Urinary bladder (tissue), 4 donors: Measurements from ENCODE around the gene PLCB3. TPM values are rescaled to one million over a fixed set of nuclear protein-coding genes. Genes with fewer than 3 reads are reported as not detected.
"Not testable (repeated sequence)": the region's sequence is repeated elsewhere in the genome, so short reads cannot be mapped to it uniquely, and the experiment has no call there.

Source experiments
- DNase-seq: peaks from one replicate; pipeline ENCODE4 v3.0.0-alpha.2; 2015; ENCODE audit errors: extremely low spot score
- H3K27ac ChIP-seq: one replicate; pipeline ENCODE4 v1.5.1; 2013; ENCODE audit warnings: low read depth, mild to moderate bottlenecking, moderate library complexity
- H3K36me3 ChIP-seq: one replicate; pipeline ENCODE4 v1.6.1; 2013; ENCODE audit warnings: mild to moderate bottlenecking, moderate library complexity; ENCODE audit not compliant: insufficient read depth
- H3K4me1 ChIP-seq: one replicate; pipeline ENCODE4 v1.6.1; 2013; ENCODE audit warnings: mild to moderate bottlenecking, moderate library complexity; ENCODE audit not compliant: insufficient read depth
- H3K4me3 ChIP-seq: one replicate; pipeline ENCODE4 v1.5.1; 2013; ENCODE audit warnings: low read depth, low read length
- whole genome bisulfite sequencing: extraction: QIAGEN DNeasy Blood & Tissue Kit; methylation state at CpG from one replicate; pipeline ENCODE4 v1.1.7; 2013; 5-methylcytosine and 5-hydroxymethylcytosine counted together
- polyA plus RNA-seq: library from polyadenylated mRNA; stranded (reverse); fragments of 200-250 nt; gene quantifications from one replicate; pipeline ENCODE4 v1.2.3, GENCODE V29; 2013
- total RNA-seq: library from RNA; depleted of rRNA; stranded (reverse); fragments of >200 nt; gene quantifications from one replicate; pipeline ENCODE4 v1.2.3, GENCODE V29; 2014
- donor health status: healthy with polysubstance abuse.
- donor health status: healthy.

PLCB3 gene
- total and polyA plus RNA-seq, 2 donors = 14.8 to 18.2 TPM

DNA sequence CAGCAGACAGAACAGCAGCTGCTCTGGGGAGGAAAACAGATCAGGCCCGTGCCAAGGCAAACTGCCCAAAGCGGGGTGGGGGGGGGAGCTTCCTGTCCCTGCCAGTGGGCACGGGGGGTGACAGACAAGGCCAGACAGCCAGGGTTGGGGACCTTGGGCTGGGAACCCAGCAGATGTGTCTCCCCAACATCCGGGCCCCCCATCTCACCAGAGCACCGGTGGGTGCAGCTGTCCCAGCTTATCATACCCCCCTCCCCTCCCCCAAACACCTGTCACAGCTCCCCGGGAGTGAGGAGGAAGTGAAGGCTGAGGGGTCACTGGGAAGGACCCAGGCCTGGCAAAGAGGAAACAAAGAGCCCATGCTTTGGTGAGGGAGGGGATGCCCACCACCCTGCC, 5.9 kb upstream of the PLCB3 start:
- no peak for DNase-seq
- 11% methylated on average over 6 of the region's 6 CpGs for WGBS
- peak overlapping the region; percentile 62 for H3K27ac ChIP-seq
- H3K4me1 ChIP-seq = no peaks in the 10 kb centered on the region
- H3K4me3 ChIP-seq = peak overlapping the region; percentile 56
- H3K36me3 ChIP-seq = no peaks in the 10 kb centered on the region

DNA sequence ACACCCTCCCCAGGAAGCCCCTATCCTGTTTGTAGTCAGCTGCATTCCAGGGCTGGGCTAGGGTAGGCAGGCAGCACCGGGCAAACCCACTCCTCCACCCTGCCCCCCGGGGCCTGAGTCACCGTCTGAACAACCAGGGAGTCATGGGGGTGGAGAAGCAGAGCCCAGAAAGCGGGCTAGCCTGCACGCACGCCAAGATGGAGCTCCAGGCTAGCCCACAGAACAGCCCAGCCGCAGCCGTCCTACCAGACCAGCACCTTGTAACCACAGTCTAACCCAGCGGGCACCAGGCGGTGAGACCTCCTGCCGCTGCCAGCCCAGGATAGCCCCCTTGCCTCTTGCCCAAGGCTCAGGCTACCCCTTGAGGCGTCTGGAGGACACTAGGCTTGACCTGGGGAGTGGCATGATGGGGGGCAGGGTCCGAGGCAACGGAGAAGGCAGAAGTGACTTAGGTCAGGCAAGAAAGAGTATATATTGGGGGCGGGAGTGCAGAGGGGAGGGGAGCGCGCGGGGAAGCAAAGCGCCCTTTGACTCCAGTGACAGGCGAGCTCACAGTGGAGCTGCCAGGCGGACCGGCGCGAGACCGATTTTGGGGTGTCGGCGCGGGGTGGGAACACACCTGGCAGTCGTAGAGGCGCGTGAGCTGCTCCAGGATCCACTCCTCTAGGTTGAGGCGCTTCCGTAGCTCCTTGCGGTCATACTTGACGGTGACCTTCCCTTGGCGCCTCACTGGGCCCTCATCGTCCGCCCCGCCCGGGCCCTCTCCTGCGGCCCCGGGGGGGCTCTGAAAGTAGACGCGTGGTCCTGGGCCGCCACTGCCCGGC, 5.3 kb upstream of the PLCB3 start:
- Histone ChIP-seq H3K4me1 (no peaks in the 10 kb centered on the region), H3K4me3 (peak overlapping the region; percentile 56), H3K36me3 (no peaks in the 10 kb centered on the region), H3K27ac (peak overlapping the region; percentile 62)
- under 1% methylated on average over 46 of the region's 46 CpGs for WGBS
- no peak for DNase-seq

DNA sequence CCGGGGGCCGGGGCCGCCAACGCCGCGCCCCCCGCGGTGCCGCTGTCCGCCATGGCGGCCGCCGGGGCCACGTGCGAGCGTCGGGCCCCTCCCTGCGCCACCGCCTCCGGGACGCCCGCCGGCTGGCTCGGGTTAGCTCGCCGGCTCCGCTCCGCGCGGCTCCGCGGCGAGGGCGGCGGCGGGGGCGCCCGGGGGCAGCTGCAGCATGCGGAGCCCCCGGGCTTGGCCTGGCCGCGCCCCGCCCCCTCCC, 4.8 kb upstream of the PLCB3 start:
- peak overlapping the region; percentile 56 for H3K4me3 ChIP-seq
- DNase-seq, H3K36me3 ChIP-seq, H3K4me1 ChIP-seq, H3K27ac ChIP-seq: not testable (repeated sequence)
- under 1% methylated on average over 43 of the region's 43 CpGs for WGBS

DNA sequence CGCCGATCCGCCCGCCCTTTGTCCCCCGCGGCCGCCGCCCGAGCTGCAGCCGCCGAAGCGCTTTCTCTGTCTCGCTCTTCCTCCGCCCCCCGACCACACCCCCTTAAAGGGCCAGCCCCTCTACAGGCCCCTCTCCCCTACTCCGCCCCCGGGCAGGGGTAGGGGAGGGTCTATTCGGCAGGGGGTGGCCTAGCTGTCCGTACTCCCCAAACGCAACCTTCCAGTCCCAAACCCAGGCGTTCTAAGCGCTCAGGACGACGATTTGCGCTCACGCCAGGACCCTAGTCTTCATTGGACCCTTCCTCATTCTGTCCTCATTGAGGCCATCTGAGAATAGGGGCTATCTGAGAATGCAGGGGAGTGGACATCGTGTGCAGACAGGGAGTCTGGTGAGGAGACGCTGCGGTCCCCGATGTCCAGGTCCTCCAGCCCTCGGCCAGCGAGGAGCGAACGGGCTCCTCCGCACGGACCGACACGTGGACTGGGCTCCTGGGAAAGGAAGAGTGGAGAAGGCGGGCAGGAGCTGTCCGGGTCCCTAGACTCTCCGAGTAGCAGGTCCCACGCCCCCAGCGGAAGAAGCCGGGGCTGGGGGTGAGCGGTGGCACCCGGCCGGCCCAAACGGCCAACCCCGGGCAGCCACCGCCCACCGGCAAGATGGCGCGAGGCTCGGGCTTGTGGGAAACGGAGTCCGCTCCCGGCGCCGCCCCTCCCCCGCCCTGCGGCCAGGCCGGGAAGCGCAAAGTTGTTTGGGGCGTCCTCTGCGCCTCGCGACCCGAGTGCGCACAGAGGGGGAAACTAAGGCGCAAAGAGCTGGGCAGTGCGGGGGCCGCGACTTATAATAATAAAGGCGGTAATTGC, 4.2 kb upstream of the PLCB3 start, which contains the start of gene PPP1R14B:
TSS of gene PPP1R14B (minus strand) at position 73 of the 858 bp plus-strand sequence. CDS start 270 bp downstream, outside the sequence.
- Histone ChIP-seq H3K27ac (peak within 1 kb of the TSS; percentile 83), H3K4me3 (peak within 1 kb of the TSS; percentile 56), H3K36me3 (no peaks in the 10 kb centered on the region), H3K4me1 (no peaks in the 10 kb centered on the region)
- WGBS = under 1% methylated on average over 74 of the region's 74 CpGs
- no peak for DNase-seq

DNA sequence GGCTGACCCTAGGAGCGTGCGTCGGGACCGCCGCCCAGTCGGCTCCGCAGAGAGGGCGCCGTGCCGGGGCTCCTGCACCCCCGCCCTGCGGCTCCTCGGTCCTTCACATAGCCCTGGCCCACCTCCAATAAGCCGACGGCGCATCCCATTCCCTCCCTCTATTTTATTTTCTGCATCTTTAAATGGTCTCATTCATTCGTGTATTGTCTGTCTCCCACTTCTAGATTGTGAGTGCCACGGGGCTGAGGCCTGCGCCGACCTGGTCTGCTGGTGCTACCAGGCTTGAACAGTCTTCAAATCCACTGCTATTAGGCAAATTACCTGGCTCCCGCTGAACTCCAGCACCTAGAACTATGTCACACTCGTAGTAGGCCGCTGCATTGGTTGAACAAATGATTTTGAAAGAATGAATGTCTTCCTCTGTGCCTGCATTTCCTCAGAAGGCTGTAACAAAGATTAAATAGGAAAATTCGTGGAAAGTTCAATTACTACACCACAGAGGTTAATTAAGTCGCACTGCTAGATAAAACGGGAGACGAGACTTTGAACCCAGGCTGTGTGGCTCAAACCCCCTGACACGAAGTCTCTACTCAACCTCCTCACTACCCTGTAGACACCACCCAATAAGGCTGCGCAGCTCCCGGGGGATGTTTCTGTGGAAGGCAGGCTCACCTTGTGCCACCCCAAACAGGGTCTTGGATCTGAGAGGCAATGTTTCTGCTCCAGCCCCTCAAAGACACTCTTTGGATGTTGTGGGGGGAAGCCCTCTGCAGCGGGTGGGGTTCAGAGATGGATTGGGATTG, 3.4 kb upstream of the PLCB3 start:
- Histone ChIP-seq H3K4me1 (no peaks in the 10 kb centered on the region), H3K4me3 (peak overlapping the region; percentile 56), H3K36me3 (no peaks in the 10 kb centered on the region), H3K27ac (no peak overlapping the region)
- no peak for DNase-seq
- 41% methylated on average over 31 of the region's 31 CpGs for WGBS

DNA sequence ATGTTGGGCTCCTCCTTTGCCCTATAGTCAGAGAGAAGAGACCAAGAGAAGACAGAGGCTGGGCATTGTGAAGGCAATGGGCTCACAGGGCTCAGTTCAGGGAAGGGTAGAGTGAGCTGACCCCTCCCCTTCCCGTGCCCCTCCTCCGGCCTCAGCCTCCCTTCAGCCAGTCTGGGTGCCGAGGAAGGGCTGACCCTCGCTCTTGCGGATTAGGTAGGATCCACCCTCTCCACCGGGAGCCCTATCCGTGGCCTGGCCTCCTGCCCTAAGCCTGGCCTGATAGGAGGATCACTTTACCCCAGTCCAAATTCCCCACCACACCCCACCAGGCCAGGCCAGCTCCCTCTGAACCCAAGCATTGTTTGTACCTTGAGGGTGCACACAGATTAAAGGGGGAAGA, 2.8 kb upstream of the PLCB3 start:
- DNase-seq = no peak
- Histone ChIP-seq H3K36me3 (no peaks in the 10 kb centered on the region), H3K4me1 (no peaks in the 10 kb centered on the region), H3K4me3 (no peak overlapping the region), H3K27ac (no peak overlapping the region)
- 79% methylated on average over 7 of the region's 7 CpGs for WGBS

DNA sequence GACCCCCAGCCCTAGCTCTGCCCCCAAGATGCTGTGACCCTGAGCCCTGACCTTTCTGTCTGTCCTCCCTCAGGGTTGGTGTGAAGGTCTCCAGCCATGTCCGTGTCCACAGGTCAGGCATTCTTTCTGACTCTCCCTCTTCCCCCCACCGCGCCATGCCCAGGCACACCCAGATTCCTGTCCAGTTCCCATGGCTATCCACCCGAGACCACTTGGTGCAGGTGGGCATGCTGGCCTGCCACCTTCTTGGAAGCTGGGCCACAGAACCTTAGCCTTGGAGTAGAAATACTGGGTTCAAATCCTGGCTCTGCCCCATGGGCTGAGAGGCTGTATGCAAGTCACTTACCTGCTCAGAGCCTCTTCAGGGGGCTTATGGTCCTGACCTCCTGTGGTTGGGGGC, 2.3 kb upstream of the PLCB3 start:
- WGBS = 94% methylated on average over 4 of the region's 4 CpGs
- no peak for DNase-seq
- H3K4me1 ChIP-seq = no peaks in the 10 kb centered on the region

DNA sequence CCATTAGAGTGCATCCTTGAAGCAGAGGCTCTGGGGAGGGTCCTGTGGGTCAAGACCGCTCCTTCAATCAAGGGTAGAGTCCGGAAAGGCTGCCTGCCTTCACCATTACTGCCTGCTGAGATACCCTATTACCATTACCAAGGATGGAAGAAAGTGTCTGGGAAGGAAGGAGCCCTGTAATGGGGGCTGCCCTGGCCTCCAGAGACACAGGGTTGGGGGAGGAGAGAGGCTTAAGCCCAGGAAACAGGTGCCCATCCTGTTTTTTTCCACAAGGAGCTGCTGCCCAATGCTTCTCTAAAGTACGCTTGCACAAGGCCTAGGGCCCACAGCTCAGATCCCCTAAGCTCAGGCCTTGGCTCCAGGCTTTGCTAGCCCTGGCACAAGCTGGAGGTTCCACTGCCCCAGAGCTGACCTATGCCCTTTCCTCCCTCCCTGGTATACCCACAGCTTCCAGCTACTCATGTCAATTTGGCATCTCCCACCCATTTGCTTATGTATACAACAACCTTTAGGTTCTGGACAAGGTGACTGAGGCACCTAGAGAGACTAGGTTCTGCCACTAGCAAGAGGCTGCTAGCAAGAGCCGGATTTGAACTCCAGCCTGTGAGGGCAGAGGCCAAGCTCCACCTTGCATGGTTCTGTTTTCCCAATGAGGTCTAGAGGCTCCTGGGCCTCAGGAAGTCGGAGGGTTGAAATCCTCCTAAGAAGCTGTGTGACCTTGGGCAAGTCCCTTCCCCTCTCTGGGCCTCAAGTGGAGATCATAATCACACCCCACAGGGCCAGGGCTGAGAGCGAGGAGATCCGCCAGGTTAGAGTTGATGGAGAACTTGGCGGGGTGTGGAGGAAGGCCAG, 1.5 kb upstream of the PLCB3 start:
- whole genome bisulfite sequencing = 89% methylated on average over 8 of the region's 8 CpGs
- Histone ChIP-seq H3K4me3 (no peak overlapping the region), H3K4me1 (no peaks in the 10 kb centered on the region), H3K36me3 (no peaks in the 10 kb centered on the region), H3K27ac (no peak overlapping the region)
- no peak for DNase-seq

More for the DNA sequence above, 2.3 kb upstream of the PLCB3 start:
- no peak overlapping the region for H3K4me3 ChIP-seq
- H3K36me3 ChIP-seq = no peaks in the 10 kb centered on the region
- H3K27ac ChIP-seq = no peak overlapping the region

DNA sequence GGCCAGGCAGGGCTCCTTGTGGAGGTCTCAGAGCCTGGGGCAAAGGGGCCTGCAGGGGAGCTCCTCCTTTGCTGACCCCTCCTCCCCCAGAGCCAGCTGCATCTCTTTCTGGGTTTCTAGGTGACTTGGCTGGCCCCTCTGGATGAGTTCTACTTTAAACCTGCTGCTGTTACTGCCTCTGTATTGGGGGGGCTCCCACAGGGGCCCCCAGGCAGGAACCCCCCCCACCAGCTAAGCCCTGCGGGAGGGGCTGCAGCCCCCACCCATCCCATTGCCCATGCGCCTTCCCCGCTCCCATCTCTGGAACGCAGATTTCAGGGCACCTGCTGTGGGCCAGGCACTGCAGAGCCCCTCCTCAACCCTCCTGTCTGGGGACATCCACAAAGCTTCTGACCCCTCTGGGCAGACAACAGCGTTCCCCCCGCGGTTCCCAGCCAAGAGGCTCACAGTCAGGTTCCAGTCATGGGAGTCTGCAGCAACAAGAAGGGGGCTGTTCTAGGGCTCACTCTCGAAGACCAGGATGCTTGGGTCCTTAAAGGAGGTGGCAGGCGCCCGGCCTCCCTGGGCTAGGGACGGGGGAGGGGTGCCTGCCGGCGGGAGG, 815 bp upstream of the PLCB3 start:
- DNase-seq = no peak
- 19% methylated on average over 13 of the region's 13 CpGs for WGBS
- peak overlapping the region; percentile 80 for H3K4me3 ChIP-seq
- no peaks in the 10 kb centered on the region for H3K36me3 ChIP-seq
- H3K27ac ChIP-seq = no peak overlapping the region
- no peaks in the 10 kb centered on the region for H3K4me1 ChIP-seq

DNA sequence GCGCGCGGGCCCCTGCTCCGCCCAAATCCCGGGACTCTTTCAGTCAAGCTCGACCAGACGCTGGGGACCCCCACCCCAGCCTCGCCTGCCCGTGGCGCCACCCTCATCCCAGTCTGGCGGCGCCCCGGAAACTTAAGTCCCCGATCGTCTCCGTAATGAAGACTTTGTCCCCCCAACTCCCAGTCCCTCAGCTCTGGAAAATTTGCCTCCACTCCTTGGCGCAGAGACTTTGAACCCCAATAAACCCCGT, 348 bp downstream of the PLCB3 start:
- Histone ChIP-seq H3K4me1 (no peaks in the 10 kb centered on the region), H3K36me3 (no peaks in the 10 kb centered on the region), H3K4me3 (peak overlapping the region; percentile 80), H3K27ac (no peak overlapping the region)
- DNase-seq = no peak
- 1% methylated on average over 18 of the region's 18 CpGs for WGBS

DNA sequence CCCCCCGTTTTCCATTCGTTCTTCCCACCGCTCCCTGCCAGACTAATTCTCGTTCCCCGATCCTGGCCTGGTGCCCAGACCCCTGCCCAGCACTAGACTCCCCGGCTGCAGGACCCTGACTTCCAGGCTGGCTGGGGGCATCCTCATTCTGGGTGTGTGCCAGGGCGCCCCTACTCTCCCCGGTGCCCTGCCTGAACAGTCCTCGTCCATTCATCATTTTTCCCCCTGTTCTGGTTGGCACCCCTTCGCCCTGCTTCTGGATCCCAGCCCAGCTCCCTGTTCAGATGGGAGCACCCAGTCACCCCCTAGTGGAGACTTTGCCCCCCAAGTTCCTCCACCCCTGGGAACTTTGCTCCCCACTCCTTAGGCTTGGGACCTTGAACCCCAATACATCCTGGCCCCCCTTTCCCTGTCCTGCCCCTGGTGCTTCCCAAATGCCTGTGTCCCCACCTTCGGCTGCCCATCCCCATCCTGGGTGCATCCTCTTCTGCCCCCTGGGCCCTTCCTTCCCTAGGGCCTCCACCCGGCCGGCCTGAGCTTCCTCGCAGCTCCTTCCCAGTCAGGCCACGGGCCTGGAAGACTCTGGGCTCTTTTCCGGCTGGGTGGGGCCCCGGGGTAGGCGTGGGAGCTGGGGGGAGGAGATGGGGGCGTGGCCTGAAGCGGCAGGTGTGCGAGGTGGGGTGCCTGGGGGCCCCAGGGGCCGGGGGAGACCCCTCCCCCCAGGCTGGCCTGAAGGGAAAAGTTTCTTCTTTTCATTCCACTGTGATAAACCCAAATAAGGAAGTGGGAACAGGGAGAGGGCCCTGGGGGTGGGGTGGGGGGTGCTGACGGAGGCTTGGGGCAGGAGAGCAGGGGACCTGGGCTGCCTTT, 908 bp downstream of the PLCB3 start:
- DNase-seq = no peak
- no peaks in the 10 kb centered on the region for H3K4me1 ChIP-seq
- H3K27ac ChIP-seq = no peak overlapping the region
- peak overlapping the region; percentile 80 for H3K4me3 ChIP-seq
- WGBS = 3% methylated on average over 23 of the region's 23 CpGs
- H3K36me3 ChIP-seq = no peaks in the 10 kb centered on the region

DNA sequence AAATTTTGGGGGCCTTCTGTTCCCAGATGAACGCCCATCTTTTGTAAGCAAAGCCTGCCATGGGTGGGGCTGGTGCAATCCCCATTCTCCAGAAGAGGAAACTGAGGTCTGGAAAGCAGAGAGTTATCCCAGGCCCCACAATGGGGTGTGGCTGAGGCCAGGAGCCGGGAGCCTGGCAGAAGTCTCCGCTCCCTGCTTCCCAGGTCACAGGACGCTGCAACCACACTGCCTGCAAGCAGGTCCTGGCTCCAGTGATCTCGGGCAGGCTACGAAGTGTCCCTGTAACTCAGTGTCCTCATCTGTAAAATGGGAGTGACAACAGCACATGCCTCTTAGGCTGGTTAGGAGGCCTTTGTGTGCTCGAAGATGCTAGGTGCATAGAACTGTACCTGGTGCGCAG, 1.7 kb downstream of the PLCB3 start:
- WGBS = 63% methylated on average over 8 of the region's 8 CpGs
- Histone ChIP-seq H3K36me3 (no peaks in the 10 kb centered on the region), H3K4me1 (no peaks in the 10 kb centered on the region), H3K4me3 (no peak overlapping the region), H3K27ac (no peak overlapping the region)
- no peak for DNase-seq
